Mesothelial cell of epicardium (in vitro differentiated cells): Measurements from ENCODE around the gene WIF1. TPM values are rescaled to one million over a fixed set of nuclear protein-coding genes. Genes with fewer than 3 reads are reported as not detected.

ENCODE experiments used
- DNase-seq, 2 experiments: peaks; one replicate each; pipeline ENCODE4 v3.0.0; 2021; ENCODE audit warnings: low spot score in 2 of 2; ENCODE audit not compliant: unreplicated experiment in 2 of 2
- H3K27ac Mint-ChIP-seq: 2 replicates; pipeline ENCODE4 v1.8.0; 2021; ENCODE audit warnings: mixed read lengths
- H3K27me3 Mint-ChIP-seq: 2 replicates; pipeline ENCODE4 v1.8.0; 2021; ENCODE audit warnings: low read depth, mixed read lengths
- H3K36me3 Mint-ChIP-seq: 2 replicates; pipeline ENCODE4 v1.8.0; 2021; ENCODE audit warnings: mixed read lengths
- H3K4me1 Mint-ChIP-seq: 2 replicates; pipeline ENCODE4 v1.8.0; 2021; ENCODE audit warnings: mixed read lengths
- H3K4me3 Mint-ChIP-seq: 2 replicates; pipeline ENCODE4 v1.8.0; 2021; ENCODE audit warnings: mild to moderate bottlenecking, moderate library complexity, mixed read lengths
- H3K9me3 Mint-ChIP-seq: 2 replicates; pipeline ENCODE4 v1.8.0; 2021; ENCODE audit warnings: mixed read lengths
- total RNA-seq: library from RNA; stranded (reverse); gene quantifications from 3 replicates; pipeline ENCODE4 v1.2.1, GENCODE V29; 2021
- TF ChIP-seq, protein P1 (sequence below): fragments of 200-600 bp; sonication (generic); IDR thresholded peaks from one replicate; pipeline ENCODE4 v1.5.0; 2021; ENCODE audit warnings: antibody characterized with exemption; ENCODE audit not compliant: unreplicated experiment

Gene WIF1
- total RNA-seq, 1 donor from 2014 or later: 23.4 TPM

DNA sequence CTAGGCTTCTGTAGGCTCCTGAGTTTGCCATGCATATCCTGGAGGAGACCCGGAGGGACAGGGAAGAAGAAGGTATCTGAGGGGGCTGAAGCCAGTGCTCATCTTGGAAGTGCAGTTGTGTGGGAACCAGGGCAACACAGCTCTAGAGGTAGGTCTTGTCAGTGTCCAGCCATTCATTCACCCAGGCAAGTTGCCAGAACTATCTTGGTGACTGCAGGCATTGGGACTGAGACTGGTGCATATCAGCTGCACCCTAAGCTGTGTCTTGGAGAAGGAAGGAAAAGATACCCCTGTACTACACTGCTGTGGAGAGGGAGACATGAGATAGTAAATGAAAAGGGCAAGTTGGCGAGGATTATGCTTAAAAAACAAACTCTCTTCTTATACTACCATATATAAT, 4.9 kb upstream of the WIF1 start:
- Mint-ChIP-seq H3K4me1 (no peaks in the 10 kb centered on the region), H3K4me3 (no peak overlapping the region), H3K27ac (no peak overlapping the region), H3K27me3 (peaks cover 40% of the 10 kb centered on the region), H3K9me3 (no peaks in the 10 kb centered on the region), H3K36me3 (no peaks in the 10 kb centered on the region)
- DNase-seq: no peak
- TF ChIP-seq, protein P1, sequence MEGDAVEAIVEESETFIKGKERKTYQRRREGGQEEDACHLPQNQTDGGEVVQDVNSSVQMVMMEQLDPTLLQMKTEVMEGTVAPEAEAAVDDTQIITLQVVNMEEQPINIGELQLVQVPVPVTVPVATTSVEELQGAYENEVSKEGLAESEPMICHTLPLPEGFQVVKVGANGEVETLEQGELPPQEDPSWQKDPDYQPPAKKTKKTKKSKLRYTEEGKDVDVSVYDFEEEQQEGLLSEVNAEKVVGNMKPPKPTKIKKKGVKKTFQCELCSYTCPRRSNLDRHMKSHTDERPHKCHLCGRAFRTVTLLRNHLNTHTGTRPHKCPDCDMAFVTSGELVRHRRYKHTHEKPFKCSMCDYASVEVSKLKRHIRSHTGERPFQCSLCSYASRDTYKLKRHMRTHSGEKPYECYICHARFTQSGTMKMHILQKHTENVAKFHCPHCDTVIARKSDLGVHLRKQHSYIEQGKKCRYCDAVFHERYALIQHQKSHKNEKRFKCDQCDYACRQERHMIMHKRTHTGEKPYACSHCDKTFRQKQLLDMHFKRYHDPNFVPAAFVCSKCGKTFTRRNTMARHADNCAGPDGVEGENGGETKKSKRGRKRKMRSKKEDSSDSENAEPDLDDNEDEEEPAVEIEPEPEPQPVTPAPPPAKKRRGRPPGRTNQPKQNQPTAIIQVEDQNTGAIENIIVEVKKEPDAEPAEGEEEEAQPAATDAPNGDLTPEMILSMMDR: no peak

DNA sequence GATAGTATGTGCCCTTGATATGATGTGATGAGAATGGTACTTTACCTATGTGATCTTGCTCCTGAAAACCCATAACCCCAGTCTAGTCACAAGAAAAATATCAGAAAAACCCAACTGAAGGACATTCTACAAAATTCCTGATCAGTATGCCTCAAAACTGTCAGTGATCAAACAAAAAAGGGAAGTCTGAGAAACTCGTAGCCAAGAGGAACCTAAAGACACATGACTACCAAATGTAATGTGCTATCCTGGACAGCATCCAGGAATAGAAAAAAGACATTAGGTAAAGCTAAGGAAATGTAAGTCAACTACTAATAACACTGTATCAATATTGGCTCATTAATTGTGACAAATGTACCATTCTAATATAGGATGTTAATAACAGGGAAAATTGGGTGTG, 4.1 kb upstream of the WIF1 start:
- Mint-ChIP-seq H3K4me1 (peaks cover 5% of the 10 kb centered on the region), H3K4me3 (no peak overlapping the region), H3K27ac (no peak overlapping the region), H3K36me3 (no peaks in the 10 kb centered on the region), H3K27me3 (peaks cover 42% of the 10 kb centered on the region), H3K9me3 (no peaks in the 10 kb centered on the region)
- DNase-seq: no peak
- TF ChIP-seq, protein P1: no peak

DNA sequence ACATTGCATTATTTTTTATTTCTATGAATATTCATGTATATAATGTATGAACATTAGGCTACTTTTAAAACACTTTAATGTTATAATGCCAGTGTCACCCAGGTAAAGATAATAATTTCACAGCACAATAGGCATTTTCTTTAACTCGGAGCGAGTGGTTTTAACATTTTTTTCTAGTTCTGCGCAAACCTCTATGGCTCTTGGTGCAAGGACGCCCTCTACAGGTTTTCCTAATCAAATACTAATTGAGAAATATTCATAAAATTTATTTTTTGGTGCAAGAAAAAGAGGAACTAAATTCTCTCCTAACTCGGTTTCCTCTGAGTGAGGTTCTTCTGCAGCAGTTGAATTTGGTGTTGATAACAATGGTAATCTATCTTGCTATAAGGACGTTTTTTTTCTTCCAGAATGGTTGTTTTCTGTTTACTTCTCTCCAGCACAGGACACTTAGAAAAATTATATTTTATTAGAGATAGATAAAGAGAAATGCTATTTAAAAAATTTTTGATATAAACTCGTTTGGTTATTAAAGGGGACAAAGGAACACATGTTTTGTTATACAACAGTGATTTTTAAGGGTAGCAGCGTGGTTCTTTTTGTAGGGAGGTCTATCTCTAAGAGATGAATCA, 2.4 kb upstream of the WIF1 start:
- TF ChIP-seq, protein P1: peak; percentile 76
- Mint-ChIP-seq H3K27me3 (peaks cover 43% of the 10 kb centered on the region), H3K36me3 (no peaks in the 10 kb centered on the region), H3K4me1 (peaks cover 6% of the 10 kb centered on the region), H3K4me3 (no peak overlapping the region), H3K9me3 (no peaks in the 10 kb centered on the region), H3K27ac (no peak overlapping the region)
- DNase-seq: no peak

DNA sequence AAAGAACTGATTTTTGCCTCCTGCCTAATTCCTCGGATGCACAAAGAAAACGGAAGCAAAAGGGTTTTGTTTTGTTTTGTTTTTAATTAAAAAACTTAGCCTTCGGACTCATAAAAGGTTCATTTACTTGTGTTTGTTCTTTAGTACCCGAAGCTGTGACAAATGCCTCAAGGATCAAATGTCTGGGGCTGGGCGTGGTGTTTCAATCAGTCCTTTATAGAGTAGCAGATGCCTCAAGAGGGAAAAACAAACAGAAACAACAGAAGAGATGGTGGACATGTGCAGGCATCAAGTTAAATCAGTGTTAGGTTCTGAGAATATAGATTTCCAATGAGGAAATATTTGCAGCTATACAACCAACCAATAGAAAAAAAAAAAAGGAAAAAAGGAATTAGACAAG, 1.6 kb upstream of the WIF1 start:
- TF ChIP-seq, protein P1: no peak
- Mint-ChIP-seq H3K27ac (no peak overlapping the region), H3K36me3 (no peaks in the 10 kb centered on the region), H3K27me3 (peaks cover 49% of the 10 kb centered on the region), H3K4me3 (peak overlapping the region; percentile 26), H3K4me1 (peaks cover 7% of the 10 kb centered on the region), H3K9me3 (no peaks in the 10 kb centered on the region)
- DNase-seq: no peak

DNA sequence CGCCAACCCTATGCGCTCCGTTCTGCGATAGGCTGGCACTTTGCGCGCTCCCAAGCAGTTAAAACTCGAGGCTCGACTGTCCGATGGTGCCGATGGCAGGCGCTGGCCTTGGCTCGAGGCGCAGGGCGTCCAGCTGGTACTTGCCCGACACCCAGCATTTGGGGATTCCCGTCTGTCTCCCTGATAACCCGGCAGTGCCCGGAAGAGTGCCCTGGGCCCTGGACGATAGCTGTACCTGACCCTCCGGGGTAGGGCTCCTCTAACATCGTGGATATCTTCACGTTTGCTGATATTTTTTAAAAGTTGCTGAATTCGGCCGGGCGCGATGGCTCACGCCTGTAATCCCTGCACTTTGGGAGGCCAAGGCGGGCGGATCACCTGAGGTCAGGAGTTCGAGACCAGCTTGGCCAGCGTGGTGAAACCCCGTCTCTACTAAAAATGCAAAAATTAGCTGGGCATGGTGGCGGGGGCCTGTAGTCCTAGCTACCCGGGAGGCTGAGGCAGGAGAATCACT, 908 bp upstream of the WIF1 start:
- Mint-ChIP-seq H3K27ac (no peak overlapping the region), H3K9me3 (no peaks in the 10 kb centered on the region), H3K4me1 (peaks cover 7% of the 10 kb centered on the region), H3K4me3 (peak overlapping the region; percentile 57), H3K27me3 (peaks cover 56% of the 10 kb centered on the region), H3K36me3 (no peaks in the 10 kb centered on the region)
- TF ChIP-seq, protein P1: no peak
- DNase-seq: no peak
